Testis (tissue), 3 donors: Measurements from ENCODE around the gene PGBD4. TPM values are rescaled to one million over a fixed set of nuclear protein-coding genes. Genes with fewer than 3 reads are reported as not detected.

Experiments
- DNase-seq: peaks from one replicate; pipeline ENCODE4 v3.0.0-alpha.2; 2019
- H3K27ac ChIP-seq, 2 donors: fragments of 200-600 bp; sonication (generic); one replicate each; pipeline ENCODE4 v1.5.1; 2019
- H3K27me3 ChIP-seq: fragments of 200-600 bp; sonication (generic); one replicate; pipeline ENCODE4 v1.5.1; 2019
- H3K36me3 ChIP-seq: fragments of 200-600 bp; sonication (generic); one replicate; pipeline ENCODE4 v1.5.1; 2017; ENCODE audit warnings: low read depth; ENCODE audit errors: missing control alignments
- H3K4me1 ChIP-seq: fragments of 200-600 bp; sonication (generic); one replicate; pipeline ENCODE4 v1.5.1; 2019
- H3K4me3 ChIP-seq, 2 donors: fragments of 200-600 bp; sonication (generic); one replicate each; pipeline ENCODE4 v1.5.1; 2017 to 2019
- H3K9me3 ChIP-seq: fragments of 200-600 bp; sonication (generic); one replicate; pipeline ENCODE4 v1.5.1; 2017
- CTCF ChIP-seq, 3 experiments: fragments of 450-650 bp in 2 of 3; fragments of 200-600 bp in 1 of 3; sonication (generic) in 1 of 3; IDR thresholded peaks; one replicate each; pipeline ENCODE4 v1.5.1; 2016 to 2019; ENCODE audit warnings: antibody characterized with exemption in 3 of 3, mild to moderate bottlenecking in 2 of 3, moderate library complexity in 1 of 3
- POLR2A ChIP-seq: fragments of 450-650 bp; IDR thresholded peaks from one replicate; pipeline ENCODE4 v1.6.1; 2017; ENCODE audit warnings: antibody characterized with exemption, mild to moderate bottlenecking, moderate library complexity
- WGBS, 2 donors: methylation state at CpG; one replicate each; pipeline ENCODE4 v1.1.5; 2018; 5-methylcytosine and 5-hydroxymethylcytosine counted together
- intact Hi-C: fragments of 100-400 bp; cut with DNase I; formaldehyde crosslinking; loops from one replicate; pipeline ENCODE4 v1.15.1; 2023; ENCODE audit warnings: low total_unique reads
- polyA plus RNA-seq: library from polyadenylated mRNA; stranded (reverse); fragments of 350-450 nt; fragmentation: Illumina TruSeq; extraction: RNeasy Lipid Tissue Mini Kit (QIAGEN cat#74804); gene quantifications from one replicate; pipeline ENCODE4 v1.2.3, GENCODE V29; 2014; ENCODE audit warnings: low read depth, low replicate concordance; ENCODE audit not compliant: insufficient read depth
- total RNA-seq, 2 donors: library from RNA; depleted of rRNA; stranded (reverse); fragments of >200 nt; gene quantifications; one replicate each; pipeline ENCODE4 v1.2.3, GENCODE V29; 2016

PGBD4 gene
- total and polyA plus RNA-seq, 3 donors from 2014 or later: 1.5 to 2.8 (median 2.7) TPM

GRCh38 chr15:34059476-34059875 lies 42.4 kb upstream of the PGBD4 start:
- no peak for DNase-seq
- H3K27me3 ChIP-seq: no peaks in the 10 kb centered on the region

GRCh38 chr15:34059946-34060345 lies 41.9 kb upstream of the PGBD4 start:
- Histone ChIP-seq H3K4me1 (no peaks in the 10 kb centered on the region), H3K4me3 (no peak overlapping the region), H3K9me3 (no peaks in the 10 kb centered on the region), H3K36me3 (no peaks in the 10 kb centered on the region), H3K27ac (no peak overlapping the region), H3K27me3 (no peaks in the 10 kb centered on the region)
- 72 to 74% methylated on average over 3 of the region's 3 CpGs for WGBS, 2 donors
- DNase-seq: no peak
- intact Hi-C loops: no loop called here
- no peak for TF ChIP-seq POLR2A
- no peak for TF ChIP-seq CTCF (IDR thresholded peaks at IDR 0.05)

More at GRCh38 chr15:34059476-34059875, 42.4 kb upstream of the PGBD4 start:
- TF ChIP-seq CTCF (IDR thresholded peaks at IDR 0.05) (no peak), POLR2A (no peak)
- H3K4me3 ChIP-seq: no peak overlapping the region
- intact Hi-C loops: no loop called here
- no peaks in the 10 kb centered on the region for H3K36me3 ChIP-seq
- H3K9me3 ChIP-seq: no peaks in the 10 kb centered on the region
- WGBS, 2 donors: 66 to 67% methylated on average over 2 of the region's 2 CpGs
- H3K4me1 ChIP-seq: no peaks in the 10 kb centered on the region
- no peak overlapping the region for H3K27ac ChIP-seq

- H3K9me3 ChIP-seq: no peaks in the 10 kb centered on the region
- no peak for TF ChIP-seq CTCF (IDR thresholded peaks at IDR 0.05)
- no peak for TF ChIP-seq POLR2A
- no peaks in the 10 kb centered on the region for H3K27me3 ChIP-seq
- H3K4me1 ChIP-seq: no peaks in the 10 kb centered on the region
- no peaks in the 10 kb centered on the region for H3K36me3 ChIP-seq
- H3K27ac ChIP-seq: no peak overlapping the region
- DNase-seq: no peak
- intact Hi-C loops: no loop called here
- WGBS, 2 donors: 0% methylated on average over 1 of the region's 1 CpG
- H3K4me3 ChIP-seq: no peak overlapping the region
These were observed 37.4 kb upstream of the PGBD4 start for GRCh38 chr15:34064438-34064837.

- no peak overlapping the region for H3K4me3 ChIP-seq
- H3K27me3 ChIP-seq: no peaks in the 10 kb centered on the region
- H3K9me3 ChIP-seq: no peaks in the 10 kb centered on the region
- H3K27ac ChIP-seq: no peak overlapping the region
- H3K36me3 ChIP-seq: no peaks in the 10 kb centered on the region
- TF ChIP-seq CTCF (IDR thresholded peaks at IDR 0.05): no peak
- intact Hi-C loops: no loop called here
- 81 to 86% methylated on average over 3 of the region's 3 CpGs for WGBS, 2 donors
- no peak for DNase-seq
- no peaks in the 10 kb centered on the region for H3K4me1 ChIP-seq
These were observed 36.6 kb upstream of the PGBD4 start for GRCh38 chr15:34065261-34065660.

GRCh38 chr15:34065941-34066340 lies 35.9 kb upstream of the PGBD4 start:
- Histone ChIP-seq H3K9me3 (no peaks in the 10 kb centered on the region), H3K27me3 (no peaks in the 10 kb centered on the region), H3K36me3 (no peaks in the 10 kb centered on the region), H3K27ac (no peak overlapping the region), H3K4me1 (no peaks in the 10 kb centered on the region), H3K4me3 (no peak overlapping the region)
- DNase-seq: no peak
- 86 to 93% methylated on average over 8 of the region's 8 CpGs for WGBS, 2 donors
- TF ChIP-seq POLR2A: no peak
- no peak for TF ChIP-seq CTCF (IDR thresholded peaks at IDR 0.05)
- intact Hi-C loops: no loop called here
